K562 (cell line): ENCODE measurements around the gene MEIOB. TPM values are rescaled to one million over a fixed set of nuclear protein-coding genes. Genes with fewer than 3 reads are reported as not detected.

Source experiments
- ERF ChIP-seq: fragments of 450-650 bp; formaldehyde crosslinking; IDR thresholded peaks from 2 replicates; pipeline ENCODE4 v1.4.0; 2020; ENCODE audit warnings: mild to moderate bottlenecking, mixed read lengths
- ESRRA ChIP-seq: fragments of 450-650 bp; IDR thresholded peaks from 2 replicates; pipeline ENCODE4 v1.6.1; 2014; ENCODE audit warnings: low read depth, mild to moderate bottlenecking, moderate library complexity, borderline replicate concordance
- ETS2 ChIP-seq: IDR thresholded peaks from 2 replicates; pipeline ENCODE4 v1.6.1; 2016; ENCODE audit warnings: borderline replicate concordance, missing genetic modification characterization, mild to moderate bottlenecking, moderate library complexity, missing compliant biosample characterization; ENCODE audit not compliant: poor library complexity, severe bottlenecking
- FOXK1 ChIP-seq: sonication (generic); formaldehyde crosslinking; IDR thresholded peaks from 2 replicates; pipeline ENCODE4 v1.8.0; 2022; ENCODE audit warnings: missing genetic modification reagents, mild to moderate bottlenecking, borderline replicate concordance
- GABPB2 ChIP-seq: fragments of 250-450 bp; sonication (Bioruptor Pico); conservative IDR thresholded peaks from 2 replicates; pipeline ENCODE4 v1.5.1; 2021; ENCODE audit warnings: mild to moderate bottlenecking
- HNRNPUL1 ChIP-seq: fragments of 200-400 bp; formaldehyde crosslinking; IDR thresholded peaks from 2 replicates; pipeline ENCODE4 v1.6.1; 2017; ENCODE audit warnings: low read length
- MCM5 ChIP-seq: fragments of 450-650 bp; IDR thresholded peaks from 2 replicates; pipeline ENCODE4 v1.6.1; 2016; ENCODE audit warnings: low read depth
- MEF2A ChIP-seq: IDR thresholded peaks from 2 replicates; pipeline ENCODE4 v1.6.1; 2011; ENCODE audit warnings: low read depth, mild to moderate bottlenecking, low read length, moderate library complexity; ENCODE audit not compliant: control insufficient read depth
- NR3C1 ChIP-seq: sonication (generic); formaldehyde crosslinking; IDR thresholded peaks from 2 replicates; pipeline ENCODE4 v1.8.1; 2022; ENCODE audit warnings: missing genetic modification reagents
- NRF1 ChIP-seq, 2 experiments: fragments of 450-650 bp; IDR thresholded peaks in 1 of 2; conservative IDR thresholded peaks in 1 of 2; 2 replicates each; pipeline ENCODE4 v1.6.1; 2014; ENCODE audit warnings: mild to moderate bottlenecking in 2 of 2
- PHF21A ChIP-seq: fragments of 450-650 bp; IDR thresholded peaks from 2 replicates; pipeline ENCODE4 v1.6.1; 2017; ENCODE audit warnings: low read depth, borderline replicate concordance
- TAF7 ChIP-seq: fragments of 450-650 bp; IDR thresholded peaks from 2 replicates; pipeline ENCODE4 v1.6.1; 2016; ENCODE audit warnings: missing genetic modification characterization, missing compliant biosample characterization
- TBL1XR1 ChIP-seq, 2 experiments: IDR thresholded peaks; 2 replicates each; pipeline ENCODE4 v1.6.1; 2012; ENCODE audit warnings: improper control_type of control experiment in 2 of 2, low read length in 2 of 2, mild to moderate bottlenecking in 1 of 2
- TRIM25 ChIP-seq: fragments of 450-650 bp; IDR thresholded peaks from 2 replicates; pipeline ENCODE4 v1.7.0; 2016; ENCODE audit warnings: borderline replicate concordance
- TSHZ1 ChIP-seq: fragments of 250-450 bp; sonication (Bioruptor Pico); IDR thresholded peaks from 2 replicates; pipeline ENCODE4 v1.4.0; 2020; ENCODE audit warnings: mild to moderate bottlenecking, moderate library complexity
- ZFP1 ChIP-seq: fragments of 450-650 bp; formaldehyde crosslinking; IDR thresholded peaks from 2 replicates; pipeline ENCODE4 v1.4.0; 2020; ENCODE audit warnings: mild to moderate bottlenecking, mixed read lengths
- ZNF212 ChIP-seq: fragments of 450-650 bp; formaldehyde crosslinking; IDR thresholded peaks from 2 replicates; pipeline ENCODE4 v1.4.0; 2020; ENCODE audit warnings: mild to moderate bottlenecking
- ZNF224 ChIP-seq: sonication (generic); formaldehyde crosslinking; IDR thresholded peaks from 2 replicates; pipeline ENCODE4 v1.8.0; 2022; ENCODE audit warnings: mild to moderate bottlenecking, missing genetic modification reagents
- ZNF23 ChIP-seq: fragments of 250-450 bp; sonication (Bioruptor Pico); IDR thresholded peaks from 2 replicates; pipeline ENCODE4 v1.4.0; 2020; ENCODE audit warnings: mild to moderate bottlenecking
- ZNF398 ChIP-seq: fragments of 250-450 bp; sonication (Bioruptor Pico); IDR thresholded peaks from 2 replicates; pipeline ENCODE4 v1.8.0; 2021; ENCODE audit warnings: moderate library complexity, mild to moderate bottlenecking, inconsistent platforms
- polyA plus RNA-seq, 8 experiments: library from polyadenylated mRNA; depleted of rRNA in 4 of 8; stranded (reverse) in 5 of 8; unstranded in 3 of 8; fragments of >200 nt; fragmentation: Nextera tagmentation in 2 of 8; fragmentation: Illumina TruSeq in 1 of 8; extraction: Ambion mirVana in 2 of 8; extraction: Trizol in 1 of 8; gene quantifications; 2 replicates each; pipeline versions ENCODE4 v1.2.1 to v1.2.3, GENCODE V29; 2011 to 2014; ENCODE audit warnings: inconsistent platforms in 1 of 8, missing spikeins in 1 of 8
- total RNA-seq, 7 experiments: library from RNA; depleted of rRNA in 6 of 7; stranded (reverse); fragments of >200 nt in 6 of 7; fragmentation: Illumina TruSeq in 2 of 7; extraction: Trizol in 2 of 7; gene quantifications; 2 replicates each; pipeline versions ENCODE4 v1.2.1 to v1.2.3, GENCODE V29; 2011 to 2021; ENCODE audit warnings: low replicate concordance in 1 of 7

The MEIOB gene
- total and polyA plus RNA-seq, 9 of the 15 experiments (the other 6 are each of a cell fraction or from before 2014, with no cell fraction given) = 25.4 to 203 (median 97.6) TPM

GRCh38 chr16:1826691-1827573 is 45.0 kb downstream of the MEIOB start, which contains the start of the genes FAHD1 and HAGH (continued):
- TF ChIP-seq TRIM25 = no peak
- no peak for TF ChIP-seq MCM5
- peak; percentile 68; the same call in 1 of the 2 replicates for TF ChIP-seq NR3C1 (CRISPR knock-in tag)
- TF ChIP-seq TBL1XR1 (IDR thresholded peaks at IDR 0.05; ENCODE audit: low read length in 2 of 2) = 0 out of 4 replicates have a peak, but pooled peaks of 1 of the 2 experiments have one; percentile 36
- TF ChIP-seq ESRRA = peak; percentile 27; the same call in 1 of the 2 replicates
- TF ChIP-seq ZNF398 = no peak
- no peak for TF ChIP-seq ZNF23 (CRISPR knock-in tag)
- peak; percentile 20; the same call in 1 of the 2 replicates for TF ChIP-seq TAF7 (tag)
- peak; percentile 12 to 47; a peak in 2 of 4 replicates for TF ChIP-seq NRF1 (conservative IDR thresholded peaks at IDR 0.05 in 1 of 2, IDR thresholded peaks at IDR 0.05 in 1 of 2)
- no peak for TF ChIP-seq ZNF212 (CRISPR knock-in tag)
- no peak for TF ChIP-seq ERF (CRISPR knock-in tag)
- 0 out of 2 replicates have a peak, but pooled peaks have one; percentile 18 for TF ChIP-seq FOXK1 (CRISPR knock-in tag)
- TF ChIP-seq ZNF224 (CRISPR knock-in tag) = 0 out of 2 replicates have a peak, but pooled peaks have one; percentile 67
- TF ChIP-seq HNRNPUL1 = no peak
- no peak; the same call in 1 of the 2 replicates for TF ChIP-seq GABPB2 (CRISPR knock-in tag)
- peak; percentile 93 for TF ChIP-seq PHF21A
- TF ChIP-seq ZFP1 = no peak
- no peak for TF ChIP-seq ETS2
- no peak for TF ChIP-seq TSHZ1 (CRISPR knock-in tag)
- TF ChIP-seq MEF2A = no peak
